ENCODE results near the gene PTGDR2. TPM values are rescaled to one million over a fixed set of nuclear protein-coding genes. Genes with fewer than 3 reads are reported as not detected.

PTGDR2 gene
- total RNA-seq, 1 experiment from 2014 or later, result not detected

DNA sequence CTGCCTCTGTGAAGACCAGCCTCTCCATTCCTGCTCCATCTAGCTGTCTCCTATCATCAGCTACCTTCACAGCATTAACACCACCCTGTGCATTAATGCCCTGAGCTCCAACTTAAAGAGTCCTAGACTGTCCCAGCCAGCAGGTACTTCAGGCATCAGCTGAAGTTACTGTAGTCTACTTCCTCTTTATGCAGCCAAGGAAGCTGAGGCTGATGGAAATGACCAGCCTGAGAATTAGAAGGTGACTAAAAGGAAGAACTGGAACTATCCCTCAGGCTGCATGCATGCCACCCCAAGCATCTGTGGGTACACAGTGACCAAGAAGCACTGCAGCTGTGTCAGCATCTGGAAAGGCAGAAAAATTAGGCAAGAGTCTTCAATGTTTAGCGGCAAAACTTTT is 42.4 kb downstream of the PTGDR2 start:
- DNase-seq (ENCODE audit: low read depth), result no peak

DNA sequence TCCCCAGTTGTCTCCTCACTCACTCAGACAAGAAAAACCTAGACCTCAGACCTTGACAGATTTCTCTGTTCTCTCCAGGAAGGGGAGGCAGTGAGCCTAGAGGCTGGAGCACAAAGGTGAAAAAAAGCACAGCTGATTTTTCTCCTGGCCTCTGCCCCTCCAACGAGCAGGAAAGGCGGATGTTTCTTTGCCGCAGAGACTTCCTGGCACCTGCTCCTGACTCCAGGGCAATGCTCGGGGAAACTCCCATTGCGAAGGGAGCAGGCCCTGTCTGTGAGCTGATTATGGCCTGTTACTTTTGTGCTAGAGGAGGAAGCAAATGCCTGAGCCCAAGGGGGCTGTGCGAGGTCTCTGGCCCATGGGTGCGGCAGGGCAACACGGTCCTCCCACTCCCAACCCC is 45.2 kb downstream of the PTGDR2 start:
- no peak for DNase-seq (ENCODE audit: low read depth)

DNA sequence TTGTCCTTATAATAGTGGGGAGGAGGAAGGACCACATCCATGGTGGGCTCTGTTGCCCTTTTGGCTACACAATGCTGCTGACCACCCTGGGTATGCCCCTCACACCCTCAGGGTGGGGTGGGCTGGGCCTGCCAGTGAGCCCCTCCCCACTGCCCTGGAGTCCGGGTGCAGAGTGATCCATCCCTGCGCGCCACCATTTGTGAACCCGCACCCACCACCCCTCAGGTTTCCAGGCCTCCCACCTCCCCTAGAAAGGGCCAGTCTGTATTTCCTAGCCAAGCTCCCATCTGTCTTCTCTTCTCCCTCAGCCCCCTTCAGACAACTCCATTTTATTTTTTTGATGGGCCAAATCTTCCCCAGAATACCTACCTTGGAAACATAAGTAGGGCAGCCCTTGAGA is 45.6 kb downstream of the PTGDR2 start:
- DNase-seq (ENCODE audit: low read depth), result no peak

DNA sequence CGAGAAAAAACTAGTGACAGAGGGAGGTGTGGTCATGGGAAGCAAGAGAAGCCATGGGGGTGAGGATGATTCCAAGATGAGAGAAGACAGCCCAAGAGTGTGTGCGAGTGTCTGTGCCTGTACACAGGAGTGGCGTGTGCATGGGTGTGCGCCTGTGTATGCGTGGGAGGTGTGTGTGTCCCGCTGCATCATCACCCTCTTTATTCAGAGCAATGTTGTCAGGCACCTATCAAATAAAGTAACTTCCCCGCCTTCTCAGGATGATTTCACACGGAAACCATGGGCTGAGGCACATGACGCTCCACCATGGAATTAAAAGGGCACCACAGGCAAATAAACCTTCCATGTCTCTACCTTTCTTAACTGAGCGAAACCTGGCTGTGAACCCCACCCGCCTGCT is 46.1 kb downstream of the PTGDR2 start:
- DNase-seq (ENCODE audit: low read depth), result no peak

DNA sequence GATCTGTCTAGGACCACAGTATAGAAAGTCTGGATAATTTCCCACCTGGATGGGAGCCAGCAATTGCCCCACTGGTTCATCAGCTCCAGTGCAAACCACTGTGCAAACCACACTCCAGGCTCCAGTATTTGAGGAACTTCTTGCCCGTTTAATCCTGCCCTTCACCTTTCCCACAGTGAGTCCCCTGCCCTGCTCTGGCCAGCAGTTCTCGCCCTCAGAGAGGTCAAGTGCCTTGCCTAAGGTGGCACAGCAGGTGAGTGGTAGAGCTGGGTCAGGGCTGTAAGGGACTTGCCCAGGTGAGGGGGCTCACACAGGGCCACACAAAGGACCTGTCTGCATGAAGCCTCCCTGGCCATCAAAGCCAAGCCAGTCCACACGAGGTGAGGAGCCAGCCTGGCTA is 46.5 kb downstream of the PTGDR2 start:
- no peak for DNase-seq (ENCODE audit: low read depth)

DNA sequence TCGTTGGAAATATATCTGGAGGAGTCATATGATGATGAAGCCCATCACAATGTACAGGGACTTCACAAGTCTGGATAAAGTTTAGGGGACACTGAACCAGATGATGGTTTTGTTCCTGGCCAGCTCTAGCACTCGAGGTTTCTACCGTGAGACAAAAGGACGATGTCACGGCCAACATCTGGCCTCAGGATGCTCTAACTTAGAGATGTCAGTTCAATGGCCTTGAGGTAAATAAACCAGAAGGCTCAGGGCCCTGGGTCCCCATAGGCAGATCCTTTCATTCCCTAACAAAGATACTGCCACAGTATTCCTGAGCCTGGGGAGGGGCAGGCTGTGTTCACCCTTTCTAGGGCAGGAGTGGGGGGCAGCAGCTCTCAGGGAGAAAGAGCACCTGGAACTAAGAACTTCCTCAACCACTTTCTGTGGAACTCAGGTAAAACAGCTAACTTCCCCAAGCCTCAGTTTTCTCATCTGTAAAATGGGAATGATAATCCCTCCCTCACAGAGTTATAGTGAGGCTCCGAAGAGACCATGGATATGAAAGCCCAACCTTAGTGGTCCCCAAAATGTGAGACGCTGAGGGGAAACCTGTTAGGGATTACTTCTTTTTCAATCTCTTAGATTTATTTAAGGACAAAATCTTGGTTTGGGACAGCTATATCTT is 52.3 kb downstream of the PTGDR2 start:
- no peak for DNase-seq (ENCODE audit: low read depth)

DNA sequence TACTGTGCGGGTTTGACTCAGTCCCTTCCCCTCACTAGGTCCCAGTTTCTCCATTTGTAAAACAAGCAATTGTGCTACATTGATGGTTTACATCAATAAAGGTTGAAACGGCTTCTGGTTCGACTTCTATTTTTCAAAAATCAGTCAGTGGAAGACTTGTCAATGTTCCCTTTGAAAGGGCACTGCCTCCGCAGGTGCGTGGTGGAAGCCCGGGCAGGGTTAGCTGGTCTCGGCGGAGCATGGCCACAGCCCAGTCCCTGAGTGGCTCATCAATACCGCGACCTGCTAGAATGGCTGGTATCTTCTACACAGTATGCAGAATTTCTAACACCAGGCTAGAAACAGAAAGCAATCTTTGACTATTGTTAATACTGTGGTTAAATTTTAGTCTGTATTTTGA is 54.6 kb downstream of the PTGDR2 start:
- no peak for DNase-seq (ENCODE audit: low read depth)

Other genes starting within 250 kb of the PTGDR2 start
- not detected in 2 replicates for gene MS4A8, start 156.3 kb downstream of the PTGDR2 start, total RNA-seq (2014; rRNA removed; shearing (Covaris generic))
- not detected in 2 replicates for gene MS4A18, start 131.2 kb downstream of the PTGDR2 start, total RNA-seq (2014; rRNA removed; shearing (Covaris generic))
- gene MS4A15, start 99.1 kb downstream of the PTGDR2 start, total RNA-seq (2014; rRNA removed; shearing (Covaris generic)), result not detected in 2 replicates
- gene MS4A10, start 70.6 kb downstream of the PTGDR2 start, total RNA-seq (2014; rRNA removed; shearing (Covaris generic)), result not detected in 2 replicates
- 28.4 and 32.7 TPM in 2 replicates for gene CCDC86, start 13.8 kb downstream of the PTGDR2 start, total RNA-seq (2014; rRNA removed; shearing (Covaris generic))
- 1.7 and 1.9 TPM in 2 replicates for gene ZP1, start 11.6 kb upstream of the PTGDR2 start, total RNA-seq (2014; rRNA removed; shearing (Covaris generic))
- gene PRPF19, start 50.6 kb upstream of the PTGDR2 start, total RNA-seq (2014; rRNA removed; shearing (Covaris generic)), result 212 and 250 TPM in 2 replicates
- 88.3 and 146 TPM in 2 replicates for gene TMEM109, start 58.2 kb upstream of the PTGDR2 start, total RNA-seq (2014; rRNA removed; shearing (Covaris generic))
- gene TMEM132A, start 68.5 kb upstream of the PTGDR2 start, total RNA-seq (2014; rRNA removed; shearing (Covaris generic)), result 63.3 and 69.4 TPM in 2 replicates
- 0.10 and 0.32 TPM in 2 replicates for gene SLC15A3, start 96.2 kb upstream of the PTGDR2 start, total RNA-seq (2014; rRNA removed; shearing (Covaris generic))
- gene CD6, start 115.7 kb upstream of the PTGDR2 start, total RNA-seq (2014; rRNA removed; shearing (Covaris generic)), result not detected in 2 replicates
- gene CD5, start 246.5 kb upstream of the PTGDR2 start, total RNA-seq (2014; rRNA removed; shearing (Covaris generic)), result not detected in 2 replicates